Measurements from ENCODE around the gene HOXA10. TPM values are rescaled to one million over a fixed set of nuclear protein-coding genes. Genes with fewer than 3 reads are reported as not detected.

HOXA10 gene
- polyA plus RNA-seq, 3 donors = 1.7 to 18.3 (median 2.3) TPM

GRCh38 chr7:27153526-27153925, 20.6 kb downstream of the HOXA10 start:
- no peak overlapping the region for H3K27ac ChIP-seq (ENCODE audit: low read depth, low read length)
- 34 to 79% (median 78%) methylated on average over 3 of the region's 3 CpGs for WGBS, 3 donors

GRCh38 chr7:27152816-27153442, 21.2 kb downstream of the HOXA10 start:
- H3K27ac ChIP-seq (ENCODE audit: low read depth, low read length) = no peak overlapping the region
- 15 to 32% (median 27%) methylated on average over 22 of the region's 22 CpGs for WGBS, 3 donors

DNA sequence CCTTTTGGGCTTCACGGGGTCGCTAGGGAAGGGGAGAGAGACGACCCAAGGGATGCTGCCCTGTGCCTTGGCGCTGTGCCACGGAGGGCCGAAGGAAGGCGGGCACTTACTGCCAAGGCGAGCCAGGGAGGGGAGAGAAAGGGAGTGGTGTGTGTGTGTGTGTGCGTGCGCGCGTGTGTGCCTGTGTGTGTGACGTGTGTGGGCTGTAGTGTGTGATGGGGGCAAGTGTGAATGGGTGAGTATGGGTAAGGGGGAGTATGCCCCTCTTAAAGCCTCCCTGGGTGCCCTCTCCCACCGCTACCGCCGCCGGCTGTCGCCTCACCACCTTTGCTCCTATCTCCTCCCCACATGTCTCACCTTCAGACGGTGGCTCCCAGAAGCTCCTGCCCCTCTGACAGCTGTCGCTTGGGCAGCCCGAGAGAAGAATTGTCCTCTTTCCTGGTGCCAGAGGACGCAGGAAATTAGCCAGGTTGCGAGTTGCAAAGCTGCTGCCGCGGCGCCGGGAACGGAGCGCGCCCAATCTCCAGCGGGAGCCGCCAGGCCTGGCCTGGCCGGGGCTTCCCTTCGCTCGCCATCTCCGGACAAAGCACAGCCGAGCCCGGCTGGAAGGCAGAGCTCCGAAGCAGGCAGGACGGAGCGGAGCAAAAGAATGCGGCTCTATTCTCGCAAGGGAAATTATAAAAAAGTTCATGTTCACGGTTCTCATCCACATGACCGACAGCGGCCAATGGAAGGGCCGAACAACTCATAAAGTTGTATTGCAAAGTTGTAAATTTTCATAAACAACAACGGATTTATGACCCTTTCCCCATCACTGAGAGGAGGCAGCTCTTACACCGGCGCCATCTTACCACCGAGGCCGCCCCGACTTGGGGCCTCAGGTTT, 21.9 kb downstream of the HOXA10 start, which contains the start of gene HOXA3:
TSS of gene HOXA3 (minus strand) at position 653 of the 885 bp plus-strand sequence. CDS start 41,943 bp downstream, outside the sequence.
- H3K27ac ChIP-seq (ENCODE audit: low read depth, low read length) = no peak within 1 kb of the TSS
- 2 to 6% (median 5%) methylated on average over 50 to 51 of the region's 53 CpGs for WGBS, 3 donors

DNA sequence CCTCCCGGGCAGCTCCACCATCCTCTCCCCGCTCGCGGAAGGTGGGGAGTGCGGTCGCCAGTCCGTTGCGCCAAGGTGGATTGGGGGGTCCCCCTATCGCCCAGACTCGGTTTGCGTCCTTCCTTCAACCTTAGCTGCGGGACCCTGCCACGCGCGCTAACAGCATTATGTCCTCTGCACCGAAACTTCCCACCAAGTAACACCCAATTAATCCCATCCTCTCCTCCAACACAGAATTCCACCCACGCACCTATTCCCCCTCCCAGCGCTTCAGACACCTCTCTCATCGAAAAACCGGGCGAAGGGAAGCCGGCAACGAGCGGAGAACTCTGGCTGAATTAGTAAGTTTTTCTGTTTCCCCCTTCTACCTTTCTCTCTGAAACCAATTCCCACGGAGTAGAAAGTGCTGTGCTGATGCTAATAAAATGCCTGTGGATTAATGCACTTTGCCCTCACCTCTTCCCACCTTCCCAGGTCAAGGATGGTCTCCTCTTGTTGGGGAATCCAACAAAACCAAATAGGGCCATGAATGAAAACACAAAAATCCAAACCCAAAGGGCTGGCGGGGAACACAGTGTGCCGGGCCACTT, 22.7 kb downstream of the HOXA10 start:
- H3K27ac ChIP-seq (ENCODE audit: low read depth, low read length) = no peak overlapping the region
- 1 to 6% (median 4%) methylated on average over 27 of the region's 27 CpGs for WGBS, 3 donors

DNA sequence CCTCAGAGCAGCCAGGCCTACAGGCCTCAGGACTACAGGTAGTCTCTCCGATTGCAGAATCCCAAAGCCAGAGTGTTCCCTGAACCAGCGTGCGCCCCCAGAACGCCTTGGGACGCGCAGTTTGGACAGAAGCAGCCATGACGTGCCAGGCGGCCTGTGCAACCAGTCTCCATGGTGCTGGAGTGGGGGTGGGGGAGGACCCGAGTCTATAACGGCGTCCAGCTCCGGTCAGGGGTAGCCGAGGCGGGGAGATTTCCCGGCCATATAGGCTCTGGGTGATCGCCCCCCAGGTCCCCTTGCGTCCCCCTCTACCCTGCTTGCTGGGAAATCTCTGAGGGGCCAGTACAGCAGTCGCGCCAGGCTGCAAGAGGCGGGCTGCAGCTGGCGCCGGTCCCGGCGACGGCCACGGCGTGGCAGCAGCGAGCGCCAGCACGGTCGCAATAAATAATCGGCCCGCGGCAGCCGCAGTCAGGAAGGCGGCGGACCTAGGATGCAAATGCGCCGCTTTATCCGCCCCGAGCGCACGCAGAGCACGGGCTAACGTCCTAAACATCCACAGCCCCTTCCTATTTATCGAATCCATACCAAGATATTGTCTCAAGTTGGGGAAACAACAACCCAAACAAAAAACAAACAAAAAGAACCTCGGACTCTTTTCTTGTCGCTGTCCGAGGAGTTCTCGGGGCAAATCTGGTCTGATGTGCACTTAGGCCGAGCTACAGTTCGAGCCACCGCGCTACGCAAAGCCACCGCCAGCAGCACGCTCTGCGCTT, 23.4 kb downstream of the HOXA10 start:
- WGBS, 3 donors = 0 to 3% (median 1%) methylated on average over 48 to 58 of the region's 58 CpGs
- no peak overlapping the region for H3K27ac ChIP-seq (ENCODE audit: low read depth, low read length)

DNA sequence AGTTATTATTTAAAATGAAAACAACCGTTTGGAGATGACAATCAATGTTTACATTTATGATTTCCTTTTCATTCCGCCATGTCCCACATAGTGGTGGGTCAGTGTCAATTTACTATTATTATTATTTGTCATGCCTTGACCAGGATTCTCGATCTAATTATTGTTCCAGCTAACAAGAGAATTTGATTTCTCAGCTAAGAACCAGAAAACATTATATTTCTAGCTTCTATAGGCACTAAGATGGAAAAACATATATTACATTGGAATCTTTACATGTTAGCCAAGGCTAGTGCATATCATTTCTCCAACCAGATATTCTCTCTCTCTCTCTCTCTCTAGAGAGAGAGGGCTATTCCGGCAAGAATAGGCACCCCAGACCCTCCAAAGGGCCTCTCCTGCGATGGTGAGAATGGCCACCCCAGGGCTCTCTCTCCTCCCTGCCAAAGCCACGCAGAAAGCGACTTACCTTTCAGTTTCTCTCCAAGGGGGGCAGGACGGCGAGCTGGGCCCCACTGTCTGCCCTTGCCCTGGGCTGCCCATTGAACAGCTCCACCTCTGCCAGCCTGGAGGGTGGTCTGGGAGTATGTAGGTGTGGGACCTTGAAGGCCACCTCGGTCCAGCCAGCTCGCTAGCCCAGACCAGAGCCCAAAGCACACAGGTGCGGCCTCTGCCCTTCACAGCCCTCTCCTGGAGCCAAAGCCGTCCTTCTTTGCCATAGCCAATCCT, 24.1 kb downstream of the HOXA10 start:
- 24 to 45% (median 37%) methylated on average over 13 of the region's 13 CpGs for WGBS, 3 donors

DNA sequence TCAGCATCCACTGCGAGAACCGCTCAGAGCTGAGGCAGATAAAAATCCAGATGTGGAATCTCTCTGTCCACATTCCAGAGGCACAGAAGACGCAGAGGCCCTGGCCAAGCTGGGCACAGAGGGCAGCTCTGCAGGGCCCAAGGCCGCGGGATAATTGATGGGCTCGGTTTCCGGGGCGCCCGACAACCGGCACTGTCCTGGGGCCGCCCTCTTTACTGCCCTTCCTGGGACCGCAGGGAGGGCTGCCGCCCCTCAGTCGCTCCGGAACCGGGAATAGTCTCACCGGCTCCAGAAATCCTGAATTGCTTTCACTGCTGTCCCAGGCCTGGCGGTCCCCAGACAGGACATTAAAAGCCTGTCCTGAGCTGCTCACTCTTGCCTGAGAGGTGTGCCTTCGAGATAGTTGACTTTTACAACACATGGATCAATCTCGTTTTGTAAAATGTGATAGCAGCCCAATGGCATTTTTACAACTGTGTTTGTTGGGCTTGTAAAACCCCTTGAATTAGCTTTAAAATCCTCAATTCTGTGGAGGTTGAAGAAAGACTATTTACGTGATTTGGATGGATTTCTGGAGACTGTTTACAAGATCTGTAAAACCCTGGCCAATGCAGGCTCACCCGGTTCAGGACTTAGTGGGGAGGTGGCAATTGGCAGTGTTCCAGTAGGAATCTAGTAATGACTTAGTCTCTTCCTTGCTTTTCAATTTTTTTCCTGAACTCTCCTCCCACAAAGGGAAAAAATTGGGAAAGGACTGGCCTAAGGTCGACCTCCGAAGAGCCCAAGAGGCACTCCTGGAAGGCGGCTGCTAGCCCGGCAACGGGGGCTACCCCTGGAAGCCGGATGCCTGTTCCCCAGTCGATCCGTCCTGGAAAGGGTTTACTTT, 25.1 kb downstream of the HOXA10 start:
- no peak overlapping the region for H3K27ac ChIP-seq (ENCODE audit: low read depth, low read length)
- WGBS, 3 donors = 16 to 38% (median 18%) methylated on average over 30 of the region's 30 CpGs

More for the DNA sequence above, 24.1 kb downstream of the HOXA10 start:
- H3K27ac ChIP-seq (ENCODE audit: low read depth, low read length) = no peak overlapping the region

- peak overlapping the region; percentile 7 for H3K27ac ChIP-seq (ENCODE audit: low read depth, low read length)
- WGBS, 3 donors = 7 to 23% (median 12%) methylated on average over 28 of the region's 28 CpGs
These were observed 25.9 kb downstream of the HOXA10 start for GRCh38 chr7:27148031-27148755.

DNA sequence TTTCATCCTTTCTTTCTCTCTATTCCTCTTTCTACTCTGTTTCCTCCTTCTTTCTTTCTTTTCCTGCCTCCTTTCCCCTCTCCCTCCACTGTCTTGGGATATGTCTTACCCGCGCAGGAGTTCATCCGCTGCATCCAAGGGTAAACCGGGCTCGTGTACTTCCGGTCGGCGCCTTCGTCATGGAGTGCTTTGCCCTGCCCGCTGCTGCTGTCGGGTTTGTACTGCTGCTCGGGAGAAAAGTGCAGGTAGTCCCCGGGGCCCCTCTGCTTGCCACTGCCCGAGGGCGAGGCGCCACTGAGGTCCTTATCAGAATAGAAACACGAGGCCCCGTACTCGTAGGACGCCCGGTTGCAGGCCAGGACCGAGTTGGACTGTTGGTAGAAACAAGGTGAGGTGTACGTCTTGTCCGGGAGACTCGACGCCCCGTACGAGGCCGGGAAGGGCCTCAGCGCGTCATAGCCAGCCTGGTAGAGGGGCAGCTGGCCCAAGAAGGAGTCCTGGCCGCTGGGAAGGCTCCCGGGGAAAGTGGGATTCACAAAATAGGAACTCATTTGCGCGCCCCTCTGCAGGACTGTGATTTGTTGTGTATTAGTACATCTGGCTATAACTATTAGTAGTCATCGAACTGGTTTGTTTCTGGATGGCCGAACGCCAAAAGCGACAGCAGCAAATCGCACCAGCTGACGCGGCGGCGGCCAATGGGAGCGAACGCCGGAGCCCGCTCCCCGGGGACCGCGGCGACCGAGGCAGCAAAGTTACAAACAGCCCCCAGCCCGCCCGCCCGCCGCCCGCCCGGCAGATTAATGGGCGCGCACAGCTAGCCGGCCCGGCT, 26.7 kb downstream of the HOXA10 start, which contains the start of gene HOXA6:
TSS of gene HOXA6 (minus strand) at position 576 of the 832 bp plus-strand sequence. CDS start at position 551, 25 bp downstream.
- peak within 1 kb of the TSS; percentile 7 for H3K27ac ChIP-seq (ENCODE audit: low read depth, low read length)
- 8 to 20% (median 9%) methylated on average over 56 to 63 of the region's 63 CpGs for whole genome bisulfite sequencing, 3 donors

DNA sequence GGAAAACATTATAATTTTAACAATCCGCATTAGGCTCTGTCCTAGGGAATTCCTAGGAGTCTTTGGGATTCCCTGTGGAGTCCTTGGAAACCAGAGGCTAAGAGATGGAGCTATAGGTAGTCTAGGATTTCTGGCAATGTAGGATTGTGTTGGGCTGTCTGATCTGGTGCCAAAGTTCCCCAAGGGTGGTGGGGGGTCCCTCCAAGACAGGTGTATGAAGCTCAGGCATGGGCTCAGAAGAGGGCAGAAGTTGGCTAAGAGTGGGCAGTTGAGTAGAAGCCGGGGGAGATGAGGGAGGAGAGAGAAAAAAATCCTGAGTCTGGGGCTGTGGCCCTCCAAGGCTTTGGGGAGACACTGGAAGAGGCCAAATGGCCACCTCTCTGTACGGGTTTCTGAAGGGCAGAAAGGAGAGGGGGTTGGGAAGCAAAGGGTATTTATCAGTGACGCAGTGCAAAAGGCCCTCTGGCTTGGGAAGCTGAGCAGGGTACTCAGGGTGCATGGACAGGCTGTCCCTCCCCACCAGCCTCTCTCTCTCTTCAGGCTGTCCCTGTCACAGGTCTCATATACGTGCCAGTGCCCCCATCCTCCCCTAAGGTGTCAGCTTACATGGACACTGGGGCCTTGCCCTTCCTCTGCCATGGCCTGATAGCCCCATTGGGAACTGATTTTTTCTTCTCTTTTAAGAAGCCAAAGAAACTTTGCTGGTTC, 27.5 kb downstream of the HOXA10 start:
- no peak overlapping the region for H3K27ac ChIP-seq (ENCODE audit: low read depth, low read length)
- 38 to 74% (median 62%) methylated on average over 5 of the region's 5 CpGs for WGBS, 3 donors

DNA sequence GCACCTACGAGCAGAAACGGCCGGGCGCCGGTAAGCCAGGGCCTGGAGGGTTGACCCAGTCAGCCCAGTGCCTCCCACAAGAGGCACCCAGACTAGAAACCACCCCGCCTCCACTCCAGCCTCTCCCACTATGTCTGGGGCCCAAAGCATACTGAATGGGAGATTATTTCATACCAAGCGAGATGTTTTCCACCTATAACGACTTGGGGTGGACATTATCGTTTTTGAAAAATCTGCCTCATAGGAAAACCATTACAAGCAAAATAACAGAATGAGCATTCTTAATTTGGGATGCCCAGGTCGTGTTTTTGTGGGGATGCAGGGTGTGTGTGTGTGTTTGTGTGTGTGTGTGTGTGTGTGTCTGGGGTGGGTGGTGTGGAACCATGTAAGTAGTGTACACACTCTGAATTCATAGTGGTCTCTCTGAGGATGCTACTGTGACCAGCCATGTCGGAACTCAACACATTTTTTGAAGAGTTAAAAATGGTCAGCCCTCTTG, 28.2 kb downstream of the HOXA10 start:
- H3K27ac ChIP-seq (ENCODE audit: low read depth, low read length) = no peak overlapping the region
- WGBS, 3 donors = 25 to 79% (median 60%) methylated on average over 11 of the region's 11 CpGs

GRCh38 chr7:27145165-27145913, 28.8 kb downstream of the HOXA10 start:
- no peak overlapping the region for H3K27ac ChIP-seq (ENCODE audit: low read depth, low read length)
- 27 to 68% (median 64%) methylated on average over 47 of the region's 47 CpGs for WGBS, 3 donors

- H3K27ac ChIP-seq (ENCODE audit: low read depth, low read length) = no peak overlapping the region
These were observed 29.3 kb downstream of the HOXA10 start for GRCh38 chr7:27144781-27145164.

More at GRCh38 chr7:27144781-27145164, 29.3 kb downstream of the HOXA10 start:
- WGBS, 3 donors = 18 to 53% (median 52%) methylated on average over 31 of the region's 31 CpGs
